RPMI7951 (cell line): ENCODE results near the gene CCDC47. TPM values are rescaled to one million over a fixed set of nuclear protein-coding genes. Genes with fewer than 3 reads are reported as not detected.
A peak's percentile ranks its signal among the peaks of the same experiment; 100 is the strongest.

Experiments used
- DNase-seq: peaks from one replicate; pipeline ENCODE4 v3.0.0-alpha.2; 2012; ENCODE audit warnings: low read depth
- total RNA-seq: library from RNA; depleted of rRNA; stranded (reverse); fragments of >200 nt; shearing (Covaris generic); gene quantifications from 2 replicates; pipeline ENCODE4 v1.2.3, GENCODE V29; 2014; rRNA removed

Gene CCDC47
- total RNA-seq, 1 experiment from 2014 or later = 49.3 TPM

DNA sequence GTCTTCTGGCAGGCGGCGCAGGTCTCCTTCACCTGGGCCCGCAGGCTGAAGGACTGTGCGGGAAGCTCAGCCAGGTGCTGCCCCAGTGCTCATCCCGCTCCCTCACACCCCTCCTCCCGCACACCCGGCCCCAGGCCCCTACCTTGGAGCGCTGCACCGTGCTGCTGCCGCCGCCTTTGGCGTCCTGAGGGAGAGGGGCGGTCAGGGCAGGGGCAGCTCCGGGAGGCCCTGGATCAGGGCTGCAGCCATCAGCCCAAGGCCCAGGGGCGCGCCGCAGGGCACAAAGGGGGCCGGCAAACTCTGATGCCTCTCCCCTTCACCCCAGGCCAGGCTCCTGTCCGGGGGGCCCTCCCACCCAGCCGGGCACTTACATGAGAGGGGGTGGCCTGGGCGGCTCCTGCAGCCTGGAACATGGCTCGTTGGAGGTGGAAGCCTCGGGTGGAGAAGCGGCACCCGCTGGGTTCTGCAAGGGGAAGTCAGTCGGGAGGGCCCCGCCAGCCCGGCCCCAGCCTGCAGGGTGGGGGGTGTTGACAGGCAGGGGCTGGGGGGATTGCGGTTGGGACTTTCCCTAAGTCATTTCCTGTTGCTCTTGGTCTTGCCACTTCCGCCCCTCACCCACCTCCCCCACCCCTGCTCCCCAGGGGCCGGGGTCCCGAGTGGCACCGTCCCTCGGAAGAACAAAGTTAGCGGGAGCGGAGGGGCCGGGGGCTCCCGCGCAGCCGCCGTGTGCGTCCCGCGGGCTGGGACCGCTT, 74.3 kb downstream of the CCDC47 start:
- peak; percentile 26 for DNase-seq

DNA sequence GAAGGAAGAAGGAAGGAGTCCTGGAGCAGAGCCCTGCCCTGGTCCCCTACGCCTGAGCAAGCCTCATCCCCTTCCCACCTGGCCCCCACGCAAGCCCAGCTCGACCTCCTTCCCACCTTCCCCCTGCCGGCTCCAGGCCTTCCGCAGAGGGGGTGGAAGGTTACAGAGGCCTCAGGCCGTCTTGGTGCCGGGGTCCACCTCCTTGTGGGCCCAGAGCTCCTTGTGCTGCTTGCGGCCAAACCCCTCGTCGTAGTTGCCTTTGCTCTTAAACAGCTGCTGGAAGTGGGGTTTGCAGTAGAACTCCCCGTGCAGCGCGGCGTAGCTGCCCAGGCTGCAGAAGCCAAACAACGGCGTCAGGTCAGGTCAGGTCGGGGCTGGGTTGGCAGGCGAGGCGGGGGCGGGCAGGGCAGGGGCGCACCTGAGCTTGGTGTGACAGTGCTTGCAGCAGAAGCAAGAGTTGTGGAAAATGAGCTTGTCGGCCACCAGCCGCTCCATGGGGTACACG, 75.0 kb downstream of the CCDC47 start:
- DNase-seq = no peak

DNA sequence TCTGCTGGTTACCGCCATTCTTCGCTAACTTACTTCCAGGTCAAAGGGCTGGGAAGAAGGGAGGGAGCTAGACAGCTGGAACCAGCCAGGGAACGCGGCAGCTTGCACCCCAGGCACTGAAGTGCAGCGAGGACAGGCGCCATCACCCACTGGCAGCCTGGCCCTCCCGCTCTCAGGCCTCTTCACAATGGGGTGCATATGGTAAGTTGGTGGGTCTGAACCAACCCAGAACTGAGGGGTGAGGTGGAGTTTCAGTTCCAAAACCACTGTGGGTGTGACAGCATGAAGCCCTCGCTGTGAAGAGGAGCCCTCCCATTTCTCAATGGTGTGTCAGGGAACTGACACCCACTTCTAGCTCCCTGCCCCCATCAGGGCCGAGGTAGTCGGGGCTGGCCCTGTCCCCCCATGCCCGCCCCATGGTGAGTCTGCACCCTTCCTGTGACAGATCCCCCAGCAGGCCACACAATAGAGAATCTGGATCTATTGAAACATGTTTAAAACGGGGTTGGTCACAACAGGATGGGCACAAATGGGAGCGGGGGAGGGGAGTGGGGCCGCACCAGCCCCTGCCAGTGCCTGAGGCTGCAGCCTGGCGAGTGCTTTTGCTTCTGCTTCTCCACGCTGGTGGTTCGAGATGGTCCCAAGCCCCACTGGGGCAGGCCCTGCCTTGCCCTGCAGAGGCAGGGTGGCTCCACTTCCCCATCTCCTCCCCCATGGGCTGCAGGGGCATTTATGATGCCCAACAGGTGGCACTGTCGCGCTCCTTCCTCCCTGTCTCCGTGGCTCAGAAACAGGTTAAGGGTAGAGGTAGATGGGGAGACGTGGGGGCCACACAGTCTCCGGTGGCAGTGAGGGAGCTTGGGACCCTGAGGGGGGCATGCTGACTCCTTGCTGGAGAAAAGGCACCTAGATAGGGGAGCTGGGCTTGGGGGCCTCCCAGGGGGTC, 75.8 kb downstream of the CCDC47 start:
- no peak for DNase-seq

DNA sequence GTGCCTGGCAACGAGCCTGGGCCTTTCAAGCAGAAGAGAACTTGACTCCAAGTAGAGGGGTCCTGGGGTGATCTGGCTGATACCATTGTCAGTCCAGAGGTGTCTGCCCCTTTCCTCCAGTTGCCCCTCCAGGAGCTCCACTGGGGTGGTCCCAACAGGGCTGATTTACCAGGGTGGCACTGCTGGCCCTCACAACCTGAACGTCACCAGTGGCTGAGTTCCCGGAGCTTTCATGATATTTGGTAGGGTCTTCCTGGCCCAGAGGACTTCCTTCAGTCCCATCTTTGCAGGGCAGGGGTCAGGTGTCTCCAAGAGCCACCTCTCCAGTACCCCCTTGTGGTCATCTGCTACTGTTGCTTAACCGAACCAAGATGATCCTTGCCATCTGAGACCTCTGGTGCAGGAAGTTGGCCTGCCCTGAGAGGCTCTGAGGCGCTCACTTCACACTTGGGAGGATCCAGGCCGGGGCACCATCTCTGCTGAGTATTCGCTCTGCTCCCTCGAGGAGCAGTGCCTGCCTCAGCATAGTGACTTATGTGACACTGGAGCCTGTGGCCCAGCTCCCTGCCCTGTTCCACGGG, 76.9 kb downstream of the CCDC47 start:
- peak; percentile 22 for DNase-seq

DNA sequence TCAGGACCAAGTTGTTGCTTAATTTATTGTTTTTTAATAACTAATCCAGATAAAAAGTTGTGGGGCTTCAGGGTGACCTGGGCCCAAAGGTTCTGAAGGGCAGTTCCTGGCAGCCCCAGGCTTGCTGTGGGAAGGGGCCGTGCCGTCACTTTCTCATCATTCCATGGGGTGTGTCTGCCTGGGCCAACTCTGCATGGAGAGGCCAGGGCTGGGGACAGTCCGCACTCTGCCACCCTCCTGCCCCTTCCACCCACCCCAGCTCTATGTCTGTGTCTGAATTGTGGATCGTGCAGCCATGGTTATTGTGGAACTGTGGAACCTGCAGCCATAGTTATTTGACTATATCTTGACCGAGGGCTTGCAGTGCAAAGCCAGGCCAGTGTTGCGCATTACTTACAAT, 77.5 kb downstream of the CCDC47 start:
- DNase-seq = no peak

Other genes starting within 250 kb of the CCDC47 start
- 20.7 and 22.2 TPM in 2 replicates for gene DCAF7, start 223.1 kb downstream of the CCDC47 start, total RNA-seq
- 12.6 and 16.7 TPM in 2 replicates for gene TACO1, start 172.7 kb downstream of the CCDC47 start, total RNA-seq
- 15.3 and 18.1 TPM in 2 replicates for gene MAP3K3, start 151.2 kb downstream of the CCDC47 start, total RNA-seq
- gene LIMD2, start 73.5 kb downstream of the CCDC47 start, total RNA-seq = 4.9 and 10.2 TPM in 2 replicates
- gene STRADA, start 31.8 kb downstream of the CCDC47 start, total RNA-seq = 10.1 and 13.7 TPM in 2 replicates
- gene DDX42, start 573 bp upstream of the CCDC47 start, total RNA-seq = 18.0 and 19.8 TPM in 2 replicates
- gene PSMC5, start 53.8 kb upstream of the CCDC47 start, total RNA-seq = 44.7 and 54.2 TPM in 2 replicates
- 49.5 and 62.1 TPM in 2 replicates for gene FTSJ3, start 54.1 kb upstream of the CCDC47 start, total RNA-seq
- gene SMARCD2, start 69.1 kb upstream of the CCDC47 start, total RNA-seq = 64.9 and 69.0 TPM in 2 replicates
- gene CSH2, start 100.1 kb upstream of the CCDC47 start, total RNA-seq = not detected in 2 replicates
- not detected in 2 replicates for gene GH2, start 108.3 kb upstream of the CCDC47 start, total RNA-seq
- not detected in 2 replicates for gene CSH1, start 123.0 kb upstream of the CCDC47 start, total RNA-seq
- gene CSHL1, start 137.7 kb upstream of the CCDC47 start, total RNA-seq = not detected in 2 replicates
- gene GH1, start 145.2 kb upstream of the CCDC47 start, total RNA-seq = not detected in 2 replicates
- gene CD79B, start 158.7 kb upstream of the CCDC47 start, total RNA-seq = 0.20 TPM in 1 of 2 replicates, not detected in the other
- gene SCN4A, start 199.3 kb upstream of the CCDC47 start, total RNA-seq = not detected in 2 replicates
- not detected in 2 replicates for gene PRR29, start 224.8 kb upstream of the CCDC47 start, total RNA-seq
- gene ICAM2, start 247.0 kb upstream of the CCDC47 start, total RNA-seq = not detected in 2 replicates